ENCODE results near the gene PSMD5. TPM values are rescaled to one million over a fixed set of nuclear protein-coding genes. Genes with fewer than 3 reads are reported as not detected.

Gene PSMD5
- polyA plus RNA-seq, 1 of the 3 experiments (the other 2 are of a cell fraction), result 13.7 TPM

GRCh38 chr9:120777229-120777628, 65.5 kb downstream of the PSMD5 start:
- Histone ChIP-seq H2AFZ (ENCODE audit: low read depth) (no peak overlapping the region), H3K4me1 (ENCODE audit: control insufficient read depth in 1 of 2, insufficient read depth in 2 of 2, low read depth in 1 of 2, low read length in 1 of 2) (no peaks in the 10 kb centered on the region), H3K9me2 (no peaks in the 10 kb centered on the region), H3K9ac (no peak overlapping the region), H3K9me3 (no peaks in the 10 kb centered on the region), H3K36me3 (replicated peaks in 1 of 2; ENCODE audit: control insufficient read depth in 1 of 2, insufficient read depth in 2 of 2, low read length in 1 of 2) (peaks cover 59 to 61% of the 10 kb centered on the region in 2 experiments), H3K4me2 (no peak overlapping the region), H4K20me1 (ENCODE audit: insufficient read depth) (0 out of 2 replicates have a peak, but pooled peaks cover 4% of the 10 kb centered on the region), H3F3A (replicated peaks; ENCODE audit: insufficient read depth) (peaks cover 4% of the 10 kb centered on the region), H3K27me3 (ENCODE audit: insufficient read depth) (no peaks in the 10 kb centered on the region), H3K79me2 (ENCODE audit: insufficient read depth) (peaks cover 39% of the 10 kb centered on the region), H3K27ac (ENCODE audit: low read depth in 2 of 2, low read length in 1 of 2) (no peak overlapping the region), H3K4me3 (ENCODE audit: low read depth in 2 of 2, low read length in 1 of 2) (no peak overlapping the region)
- TF ChIP-seq, protein P1, sequence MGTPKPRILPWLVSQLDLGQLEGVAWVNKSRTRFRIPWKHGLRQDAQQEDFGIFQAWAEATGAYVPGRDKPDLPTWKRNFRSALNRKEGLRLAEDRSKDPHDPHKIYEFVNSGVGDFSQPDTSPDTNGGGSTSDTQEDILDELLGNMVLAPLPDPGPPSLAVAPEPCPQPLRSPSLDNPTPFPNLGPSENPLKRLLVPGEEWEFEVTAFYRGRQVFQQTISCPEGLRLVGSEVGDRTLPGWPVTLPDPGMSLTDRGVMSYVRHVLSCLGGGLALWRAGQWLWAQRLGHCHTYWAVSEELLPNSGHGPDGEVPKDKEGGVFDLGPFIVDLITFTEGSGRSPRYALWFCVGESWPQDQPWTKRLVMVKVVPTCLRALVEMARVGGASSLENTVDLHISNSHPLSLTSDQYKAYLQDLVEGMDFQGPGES (IDR thresholded peaks at IDR 0.05; ENCODE audit: low read depth, low read length), result no peak
- TF ChIP-seq RXRA (IDR thresholded peaks at IDR 0.05; ENCODE audit: borderline replicate concordance, low read depth) (no peak), NFIC (IDR thresholded peaks at IDR 0.05; ENCODE audit: borderline replicate concordance) (no peak), TCF12 (IDR thresholded peaks at IDR 0.05) (no peak), RCOR1 (IDR thresholded peaks at IDR 0.05; ENCODE audit: low read length) (no peak), SIN3A (IDR thresholded peaks at IDR 0.05; ENCODE audit: borderline replicate concordance, low read depth, low read length) (no peak), JUND (IDR thresholded peaks at IDR 0.05) (no peak), EZH2phosphoT487 (IDR thresholded peaks at IDR 0.05; ENCODE audit: borderline replicate concordance, low read depth) (no peak), TEAD4 (IDR thresholded peaks at IDR 0.05; ENCODE audit: borderline replicate concordance, insufficient read depth) (no peak), ELF1 (IDR thresholded peaks at IDR 0.05) (no peak), MXI1 (IDR thresholded peaks at IDR 0.05; ENCODE audit: low read depth, low read length) (no peak), FOSL2 (IDR thresholded peaks at IDR 0.05; ENCODE audit: borderline replicate concordance, low read depth) (no peak), RAD21 (IDR thresholded peaks at IDR 0.05; ENCODE audit: low read length) (no peak), EP300 (IDR thresholded peaks at IDR 0.05; ENCODE audit: borderline replicate concordance in 1 of 2, low read depth in 1 of 2, low read length in 1 of 2) (no peak), FOXJ3 (CRISPR knock-in tag; IDR thresholded peaks at IDR 0.05) (no peak), TAF1 (IDR thresholded peaks at IDR 0.05; ENCODE audit: borderline replicate concordance, low read depth, low read length) (no peak), FOXM1 (IDR thresholded peaks at IDR 0.05; ENCODE audit: low read depth) (no peak)
- TF ChIP-seq, protein P2, sequence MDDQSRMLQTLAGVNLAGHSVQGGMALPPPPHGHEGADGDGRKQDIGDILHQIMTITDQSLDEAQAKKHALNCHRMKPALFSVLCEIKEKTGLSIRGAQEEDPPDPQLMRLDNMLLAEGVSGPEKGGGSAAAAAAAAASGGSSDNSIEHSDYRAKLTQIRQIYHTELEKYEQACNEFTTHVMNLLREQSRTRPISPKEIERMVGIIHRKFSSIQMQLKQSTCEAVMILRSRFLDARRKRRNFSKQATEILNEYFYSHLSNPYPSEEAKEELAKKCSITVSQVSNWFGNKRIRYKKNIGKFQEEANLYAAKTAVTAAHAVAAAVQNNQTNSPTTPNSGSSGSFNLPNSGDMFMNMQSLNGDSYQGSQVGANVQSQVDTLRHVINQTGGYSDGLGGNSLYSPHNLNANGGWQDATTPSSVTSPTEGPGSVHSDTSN (IDR thresholded peaks at IDR 0.05), result no peak
- TF ChIP-seq, protein P3, sequence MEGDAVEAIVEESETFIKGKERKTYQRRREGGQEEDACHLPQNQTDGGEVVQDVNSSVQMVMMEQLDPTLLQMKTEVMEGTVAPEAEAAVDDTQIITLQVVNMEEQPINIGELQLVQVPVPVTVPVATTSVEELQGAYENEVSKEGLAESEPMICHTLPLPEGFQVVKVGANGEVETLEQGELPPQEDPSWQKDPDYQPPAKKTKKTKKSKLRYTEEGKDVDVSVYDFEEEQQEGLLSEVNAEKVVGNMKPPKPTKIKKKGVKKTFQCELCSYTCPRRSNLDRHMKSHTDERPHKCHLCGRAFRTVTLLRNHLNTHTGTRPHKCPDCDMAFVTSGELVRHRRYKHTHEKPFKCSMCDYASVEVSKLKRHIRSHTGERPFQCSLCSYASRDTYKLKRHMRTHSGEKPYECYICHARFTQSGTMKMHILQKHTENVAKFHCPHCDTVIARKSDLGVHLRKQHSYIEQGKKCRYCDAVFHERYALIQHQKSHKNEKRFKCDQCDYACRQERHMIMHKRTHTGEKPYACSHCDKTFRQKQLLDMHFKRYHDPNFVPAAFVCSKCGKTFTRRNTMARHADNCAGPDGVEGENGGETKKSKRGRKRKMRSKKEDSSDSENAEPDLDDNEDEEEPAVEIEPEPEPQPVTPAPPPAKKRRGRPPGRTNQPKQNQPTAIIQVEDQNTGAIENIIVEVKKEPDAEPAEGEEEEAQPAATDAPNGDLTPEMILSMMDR (IDR thresholded peaks at IDR 0.05), result no peak
- 96% methylated on average over 5 of the region's 5 CpGs for WGBS (ENCODE audit: low lambda C conversion rate)
- ChIA-PET CTCF (interaction anchor here (0.7 to 0.8 kb wide), 2 partner anchors 10 to 17 kb away, joined by 3 to 4 read pairs; no protein-coding TSS in a partner anchor), POLR2A (no interaction called here)
- DNase-seq, result no peak

All from SK-N-SH (cell line).